Spleen (tissue), 7 donors: ENCODE measurements around the gene SORCS1.

Experiments used
- CTCF ChIP-seq, 11 experiments: fragments of 200-600 bp in 7 of 11; fragments of 450-650 bp in 4 of 11; sonication (generic) in 4 of 11; IDR thresholded peaks in 8 of 11; conservative IDR thresholded peaks in 3 of 11; 1 replicate in 7 of 11; 2 replicates in 4 of 11; pipeline versions ENCODE4 v1.4.0 to v1.8.0; 2016 to 2021; ENCODE audit warnings: antibody characterized with exemption in 11 of 11, inconsistent platforms in 4 of 11, mild to moderate bottlenecking in 1 of 11
- POLR2A ChIP-seq, 3 donors: fragments of 450-650 bp; IDR thresholded peaks; one replicate each; pipeline ENCODE4 v1.5.1; 2017; ENCODE audit warnings: antibody characterized with exemption in 3 of 3, mild to moderate bottlenecking in 1 of 3
- donor health status: DM: no; HTN: no; CAD: no; lungs with moderate emphysema.
- donor health status: DM: no; HTN: no; CAD: no.
- donor health status: DM: no; HTN: no; CAD: no.

GRCh38 chr10:106992055-106992454 lies 172.5 kb downstream of the SORCS1 start:
- TF ChIP-seq CTCF (IDR thresholded peaks at IDR 0.05 in 8 of 11, conservative IDR thresholded peaks at IDR 0.05 in 3 of 11) = no peak
- no peak for TF ChIP-seq POLR2A (IDR thresholded peaks at IDR 0.05)
